Smooth muscle cell (in vitro differentiated cells): ENCODE data around the gene YRDC. TPM values are rescaled to one million over a fixed set of nuclear protein-coding genes. Genes with fewer than 3 reads are reported as not detected.

Experiments
- DNase-seq: peaks from one replicate; lab custom pipeline; 2025; ENCODE audit not compliant: unreplicated experiment; lab: John Stamatoyannopoulos, UW
- H2AFZ ChIP-seq: fragments of 200-600 bp; sonication (generic); 2 replicates; pipeline ENCODE4 v1.6.0; 2016; ENCODE audit warnings: antibody characterized with exemption, low read depth, mild to moderate bottlenecking
- H3F3A ChIP-seq: fragments of 200-600 bp; sonication (generic); 2 replicates; pipeline ENCODE4 v1.6.0; 2017; ENCODE audit warnings: antibody characterized with exemption, low read depth
- H3K27ac ChIP-seq: fragments of 200-600 bp; sonication (generic); 2 replicates; pipeline ENCODE4 v1.5.1; 2016; ENCODE audit warnings: low read depth, mild to moderate bottlenecking
- H3K27me3 ChIP-seq: fragments of 200-600 bp; sonication (generic); 2 replicates; pipeline ENCODE4 v1.6.1; 2016; ENCODE audit warnings: low read depth, mild to moderate bottlenecking
- H3K36me3 ChIP-seq: fragments of 200-600 bp; sonication (generic); 2 replicates; pipeline ENCODE4 v1.5.1; 2016; ENCODE audit warnings: low read depth
- H3K4me1 ChIP-seq: fragments of 200-600 bp; sonication (generic); 2 replicates; pipeline ENCODE4 v1.5.1; 2016; ENCODE audit warnings: low read depth
- H3K4me2 ChIP-seq: fragments of 200-600 bp; sonication (generic); 2 replicates; pipeline ENCODE4 v1.6.0; 2016; ENCODE audit warnings: mild to moderate bottlenecking
- H3K4me3 ChIP-seq: fragments of 200-600 bp; sonication (generic); 2 replicates; pipeline ENCODE4 v1.5.1; 2016; ENCODE audit warnings: mild to moderate bottlenecking
- H3K79me2 ChIP-seq: fragments of 200-600 bp; sonication (generic); 2 replicates; pipeline ENCODE4 v1.6.0; 2016; ENCODE audit warnings: low read depth, mild to moderate bottlenecking
- H3K9ac ChIP-seq: fragments of 200-600 bp; sonication (generic); 2 replicates; pipeline ENCODE4 v1.6.0; 2016; ENCODE audit warnings: low read depth
- H3K9me3 ChIP-seq: fragments of 200-600 bp; sonication (generic); replicated peaks from 2 replicates; pipeline ENCODE4 v1.5.1; 2016; ENCODE audit warnings: low read depth
- H4K20me1 ChIP-seq: fragments of 200-600 bp; sonication (generic); 2 replicates; pipeline ENCODE4 v1.6.0; 2016; ENCODE audit warnings: low read depth
- CTCF ChIP-seq: fragments of 200-600 bp; sonication (generic); IDR thresholded peaks from 2 replicates; pipeline ENCODE4 v1.5.1; 2017; ENCODE audit warnings: borderline replicate concordance, mild to moderate bottlenecking, antibody characterized with exemption; ENCODE audit not compliant: insufficient read depth, poor library complexity, severe bottlenecking
- WGBS: methylation state at CpG from one replicate; pipeline ENCODE4 v1.1.7; 2016; ENCODE audit warnings: low lambda C conversion rate; 5-methylcytosine and 5-hydroxymethylcytosine counted together
- polyA plus RNA-seq: library from polyadenylated mRNA; unstranded; fragments of >200 nt; fragmentation: Nextera tagmentation; extraction: Ambion mirVana; gene quantifications from 2 replicates; pipeline ENCODE4 v1.2.1, GENCODE V29; 2016
- total RNA-seq: library from RNA; depleted of rRNA; stranded (reverse); fragments of >200 nt; gene quantifications from 2 replicates; pipeline ENCODE4 v1.2.3, GENCODE V29; 2014

Gene YRDC
- total and polyA plus RNA-seq, 2 experiments from 2014 or later: 29.6 to 46.0 TPM

- no peaks in the 10 kb centered on the region for H3K9me3 ChIP-seq
- no peak overlapping the region for H3K4me3 ChIP-seq
- no peak overlapping the region for H2AFZ ChIP-seq
- H3K27me3 ChIP-seq: no peaks in the 10 kb centered on the region
- no peak for DNase-seq
- H3F3A ChIP-seq: no peaks in the 10 kb centered on the region
- H3K27ac ChIP-seq: no peak overlapping the region
- 99% methylated on average over 12 of the region's 12 CpGs for WGBS
- H3K9ac ChIP-seq: no peak overlapping the region
- H3K36me3 ChIP-seq: peaks cover 16% of the 10 kb centered on the region
- H4K20me1 ChIP-seq: no peaks in the 10 kb centered on the region
- H3K4me2 ChIP-seq: no peak overlapping the region
- H3K79me2 ChIP-seq: no peaks in the 10 kb centered on the region
- TF ChIP-seq CTCF: no peak
- no peaks in the 10 kb centered on the region for H3K4me1 ChIP-seq
Observed at GRCh38 chr1:37828410-37829074, 20.5 kb upstream of the YRDC start.

GRCh38 chr1:37825506-37825905 lies 17.5 kb upstream of the YRDC start:
- no peak for TF ChIP-seq CTCF
- WGBS: 100% methylated on average over 2 of the region's 2 CpGs
- no peak overlapping the region for H3K4me3 ChIP-seq
- no peaks in the 10 kb centered on the region for H3K4me1 ChIP-seq
- H3K27me3 ChIP-seq: no peaks in the 10 kb centered on the region
- no peaks in the 10 kb centered on the region for H3K9me3 ChIP-seq
- no peak overlapping the region for H3K27ac ChIP-seq
- no peaks in the 10 kb centered on the region for H3K79me2 ChIP-seq
- no peak overlapping the region for H3K9ac ChIP-seq
- no peak for DNase-seq
- no peak overlapping the region for H2AFZ ChIP-seq
- H3K36me3 ChIP-seq: peaks cover 8% of the 10 kb centered on the region
- H3F3A ChIP-seq: no peaks in the 10 kb centered on the region
- no peak overlapping the region for H3K4me2 ChIP-seq
- no peaks in the 10 kb centered on the region for H4K20me1 ChIP-seq

- H3K4me1 ChIP-seq: no peaks in the 10 kb centered on the region
- H3K4me2 ChIP-seq: no peak overlapping the region
- H3F3A ChIP-seq: no peaks in the 10 kb centered on the region
- WGBS: 95% methylated on average over 2 of the region's 2 CpGs
- H3K36me3 ChIP-seq: peaks cover 7% of the 10 kb centered on the region
- no peaks in the 10 kb centered on the region for H3K79me2 ChIP-seq
- no peak overlapping the region for H3K9ac ChIP-seq
- no peak for DNase-seq
- H3K9me3 ChIP-seq: no peaks in the 10 kb centered on the region
- H3K27me3 ChIP-seq: no peaks in the 10 kb centered on the region
- no peaks in the 10 kb centered on the region for H4K20me1 ChIP-seq
- no peak overlapping the region for H3K4me3 ChIP-seq
- H2AFZ ChIP-seq: no peak overlapping the region
- no peak overlapping the region for H3K27ac ChIP-seq
- no peak for TF ChIP-seq CTCF
Observed at GRCh38 chr1:37824001-37824400, 16.0 kb upstream of the YRDC start.
